ENCODE measurements around the gene MYLK4.

The MYLK4 gene

DNA sequence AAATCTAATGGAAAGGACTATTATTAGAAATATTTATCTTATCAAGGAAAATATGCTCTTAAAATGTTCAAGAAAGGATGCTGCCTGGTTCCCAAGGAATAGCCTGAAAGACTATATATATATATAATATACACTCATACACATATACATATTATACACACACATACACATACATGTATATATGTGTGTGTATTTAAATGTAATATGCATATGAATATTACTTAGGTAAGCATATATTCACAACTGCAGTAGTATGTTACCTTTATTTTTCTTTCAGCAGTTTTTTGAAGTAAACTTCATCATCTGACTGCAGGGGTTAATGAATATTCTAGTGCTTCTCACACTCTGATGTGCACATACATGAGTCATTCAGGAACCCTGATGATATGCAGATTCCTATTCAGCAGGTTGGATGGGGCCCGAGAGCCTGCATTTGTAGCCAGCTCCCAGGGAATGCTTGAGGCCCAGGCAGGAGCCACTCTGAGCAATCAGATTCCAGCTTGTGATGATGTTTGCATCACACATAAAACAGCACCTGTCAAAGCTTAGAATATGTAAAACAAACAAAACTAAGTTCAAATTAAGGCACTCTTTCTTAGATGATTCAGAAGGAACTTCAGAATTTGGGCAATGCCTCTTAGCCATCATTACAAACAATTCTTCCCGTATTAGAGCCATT is 16.1 kb downstream of the MYLK4 start:
- TF ChIP-seq, protein P1, sequence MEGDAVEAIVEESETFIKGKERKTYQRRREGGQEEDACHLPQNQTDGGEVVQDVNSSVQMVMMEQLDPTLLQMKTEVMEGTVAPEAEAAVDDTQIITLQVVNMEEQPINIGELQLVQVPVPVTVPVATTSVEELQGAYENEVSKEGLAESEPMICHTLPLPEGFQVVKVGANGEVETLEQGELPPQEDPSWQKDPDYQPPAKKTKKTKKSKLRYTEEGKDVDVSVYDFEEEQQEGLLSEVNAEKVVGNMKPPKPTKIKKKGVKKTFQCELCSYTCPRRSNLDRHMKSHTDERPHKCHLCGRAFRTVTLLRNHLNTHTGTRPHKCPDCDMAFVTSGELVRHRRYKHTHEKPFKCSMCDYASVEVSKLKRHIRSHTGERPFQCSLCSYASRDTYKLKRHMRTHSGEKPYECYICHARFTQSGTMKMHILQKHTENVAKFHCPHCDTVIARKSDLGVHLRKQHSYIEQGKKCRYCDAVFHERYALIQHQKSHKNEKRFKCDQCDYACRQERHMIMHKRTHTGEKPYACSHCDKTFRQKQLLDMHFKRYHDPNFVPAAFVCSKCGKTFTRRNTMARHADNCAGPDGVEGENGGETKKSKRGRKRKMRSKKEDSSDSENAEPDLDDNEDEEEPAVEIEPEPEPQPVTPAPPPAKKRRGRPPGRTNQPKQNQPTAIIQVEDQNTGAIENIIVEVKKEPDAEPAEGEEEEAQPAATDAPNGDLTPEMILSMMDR (conservative IDR thresholded peaks at IDR 0.05; ENCODE audit: low read length) = no peak
- DNase-seq (ENCODE audit: low read depth) = no peak
- H3K4me3 ChIP-seq (ENCODE audit: low read length) = no peak overlapping the region

DNA sequence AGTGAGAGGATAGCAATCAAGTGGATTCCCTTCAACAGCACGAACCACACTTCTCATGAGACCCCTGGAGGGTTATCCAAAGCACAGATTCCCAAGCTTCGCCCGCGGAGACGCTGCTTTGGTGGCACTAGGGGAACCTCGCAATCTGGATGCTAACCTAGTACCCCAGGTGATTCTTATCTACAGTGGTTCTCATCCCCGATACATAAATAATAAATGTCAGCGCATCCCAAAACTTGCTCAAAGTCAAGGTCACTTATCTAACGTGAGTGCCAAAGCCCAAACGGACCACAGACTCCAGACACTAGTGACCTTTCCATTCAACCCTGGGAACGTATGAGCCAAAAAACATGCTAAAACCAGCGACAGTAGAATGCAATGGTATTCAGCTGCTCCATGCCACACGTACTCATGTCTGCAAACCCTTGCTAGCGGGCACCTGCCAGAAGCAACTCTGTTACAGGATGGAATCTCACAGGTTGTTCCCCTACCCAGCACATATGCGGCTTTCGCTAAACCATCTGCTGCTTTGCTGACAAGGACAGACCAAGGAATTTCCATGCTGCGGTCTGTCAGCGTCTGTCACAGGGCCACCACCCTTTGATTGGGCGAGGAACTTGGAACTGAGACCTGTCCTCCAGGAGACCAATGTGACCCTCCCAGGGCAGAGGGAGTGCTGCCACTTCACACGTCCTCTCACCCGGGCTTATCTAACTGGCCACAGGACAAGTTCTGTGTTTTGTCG is 16.8 kb downstream of the MYLK4 start:
- TF ChIP-seq, protein P1 (conservative IDR thresholded peaks at IDR 0.05; ENCODE audit: low read length) = no peak
- no peak for DNase-seq (ENCODE audit: low read depth)
- no peak overlapping the region for H3K4me3 ChIP-seq (ENCODE audit: low read length)

DNA sequence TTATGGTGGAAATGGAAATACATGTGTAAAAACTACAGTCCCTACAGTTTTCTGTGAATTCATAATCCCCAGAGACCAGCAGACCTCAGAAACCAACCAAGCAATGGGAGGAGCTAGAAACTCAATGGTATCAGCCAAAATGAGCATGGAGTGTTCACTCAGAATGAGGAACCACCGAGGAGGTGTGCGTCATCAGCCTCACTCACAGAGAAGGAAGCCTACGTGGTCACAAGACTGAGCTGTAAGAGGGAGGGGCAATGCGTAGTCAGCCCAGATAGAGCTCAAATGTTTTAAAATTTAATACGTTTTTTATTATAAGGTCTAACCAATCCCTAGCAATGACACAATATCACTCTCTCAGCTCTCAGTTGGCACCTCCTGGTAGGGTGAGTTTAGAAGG is 17.4 kb downstream of the MYLK4 start:
- no peak overlapping the region for H3K4me3 ChIP-seq (ENCODE audit: low read length)
- no peak for DNase-seq (ENCODE audit: low read depth)
- TF ChIP-seq, protein P1 (conservative IDR thresholded peaks at IDR 0.05; ENCODE audit: low read length) = no peak

DNA sequence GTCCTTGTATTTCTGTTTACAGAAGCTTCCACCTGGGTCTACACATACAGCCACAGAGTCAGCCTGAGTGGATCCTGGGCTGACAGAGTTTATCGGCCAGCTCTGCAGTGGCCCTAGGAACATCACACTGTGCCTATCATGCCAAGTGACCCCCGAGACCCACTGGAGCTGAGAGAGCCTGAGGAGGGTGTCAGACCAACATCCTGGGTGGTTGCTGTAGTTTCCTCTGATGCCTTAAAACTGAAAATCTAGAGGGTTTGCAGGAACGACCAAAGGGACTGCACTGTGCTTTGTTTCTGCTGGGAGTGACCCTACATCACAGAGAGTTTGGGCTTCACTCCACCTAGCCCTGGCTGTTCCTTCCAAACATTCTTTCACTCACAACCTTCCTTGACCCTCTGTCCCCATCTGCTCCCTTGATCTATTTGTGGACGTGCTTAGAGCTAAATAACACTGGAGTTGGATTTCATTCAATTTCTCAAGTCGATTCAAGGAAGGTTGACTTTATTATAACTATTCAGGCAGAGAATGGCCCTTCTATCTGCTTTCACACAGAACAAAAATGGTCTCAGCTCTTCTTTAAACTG is 18.1 kb downstream of the MYLK4 start:
- DNase-seq (ENCODE audit: low read depth) = no peak
- no peak overlapping the region for H3K4me3 ChIP-seq (ENCODE audit: low read length)
- TF ChIP-seq, protein P1 (conservative IDR thresholded peaks at IDR 0.05; ENCODE audit: low read length) = no peak

DNA sequence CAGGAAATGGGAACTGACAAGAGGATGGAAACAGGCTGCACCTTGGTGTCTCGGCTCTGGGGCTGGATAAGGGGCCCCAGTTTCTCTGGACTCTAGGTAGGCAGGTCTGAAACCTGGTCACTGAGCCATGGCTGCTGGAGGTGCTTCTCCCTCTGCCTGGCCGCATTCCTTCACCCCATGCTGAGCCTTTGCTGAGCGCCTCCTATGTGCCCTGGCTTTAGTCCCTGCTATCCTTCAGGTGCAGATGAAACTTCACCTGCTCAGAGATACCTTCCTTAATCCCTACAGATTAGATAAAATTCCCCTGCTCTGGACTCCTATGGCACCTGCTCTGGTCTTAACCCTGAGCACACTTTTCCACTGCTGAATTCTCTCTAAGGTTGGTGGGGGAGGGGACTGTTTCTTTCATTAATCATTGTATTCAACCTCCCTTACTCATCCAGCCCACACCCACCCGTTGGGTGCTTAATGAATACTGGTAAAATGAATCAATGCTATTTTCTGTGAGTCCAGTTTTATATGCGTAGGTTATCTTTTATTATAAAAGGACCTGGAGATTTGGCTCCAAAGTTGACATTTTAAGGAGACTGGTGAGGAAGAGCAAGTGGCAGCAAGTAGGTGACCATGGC is 19.3 kb downstream of the MYLK4 start:
- TF ChIP-seq, protein P1 (conservative IDR thresholded peaks at IDR 0.05; ENCODE audit: low read length) = no peak
- no peak overlapping the region for H3K4me3 ChIP-seq (ENCODE audit: low read length)
- no peak for DNase-seq (ENCODE audit: low read depth)

DNA sequence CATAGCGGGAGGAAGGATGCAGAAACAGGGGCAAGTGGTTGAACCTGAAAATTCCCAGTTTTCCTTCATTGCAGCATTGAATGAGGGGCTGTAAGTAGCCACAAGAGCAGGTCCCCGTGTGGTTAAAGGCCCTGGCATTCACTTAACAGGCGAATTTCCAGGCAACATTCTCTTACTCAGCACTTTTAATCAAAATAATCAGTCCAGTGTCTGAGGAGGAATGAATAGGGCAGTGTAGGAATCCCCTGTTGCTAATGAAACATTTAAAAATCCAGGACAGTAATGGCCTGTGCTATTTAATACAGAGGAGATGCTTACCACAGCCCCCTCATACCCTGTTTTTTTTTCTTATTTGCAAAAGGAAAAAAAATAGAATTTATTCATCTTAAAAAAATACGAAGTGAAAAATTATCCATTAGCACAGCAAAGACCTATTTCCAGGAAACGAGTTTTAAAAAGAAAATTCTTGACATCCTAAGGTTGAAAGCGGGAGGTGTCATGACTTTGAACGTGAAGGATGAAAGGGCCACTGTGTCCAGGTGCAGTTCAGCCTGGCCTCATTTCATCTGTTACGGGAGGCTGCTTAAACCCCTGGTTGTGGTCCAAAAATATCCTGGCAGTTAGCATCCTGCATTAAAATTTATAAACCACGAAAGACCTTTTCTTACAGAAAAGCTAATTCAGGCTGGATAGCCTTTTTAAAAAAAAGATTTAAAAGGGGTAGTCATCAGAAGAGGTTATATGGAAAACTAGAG is 20.2 kb downstream of the MYLK4 start:
- TF ChIP-seq, protein P1 (conservative IDR thresholded peaks at IDR 0.05; ENCODE audit: low read length) = no peak
- no peak overlapping the region for H3K4me3 ChIP-seq (ENCODE audit: low read length)
- DNase-seq (ENCODE audit: low read depth) = no peak

All from AG10803 (cell line).